Activated naive CD4-positive, alpha-beta T cell treated with anti-CD3 and anti-CD28 coated beads, Interleukin-2, amount 50 U/mL, for 16 hours (primary cell): ENCODE data around the gene PLPP7.

Source experiments
- DNase-seq: peaks from one replicate; pipeline ENCODE4 v3.0.0-alpha.2; 2020

The PLPP7 gene

GRCh38 chr9:131282688-131283422, 6.7 kb upstream of the PLPP7 start:
- no peak for DNase-seq

GRCh38 chr9:131284856-131285255, 4.7 kb upstream of the PLPP7 start:
- DNase-seq = no peak

- DNase-seq = no peak
These were observed 2.2 kb upstream of the PLPP7 start for GRCh38 chr9:131287359-131287758.

- no peak for DNase-seq
These were observed 1.3 kb upstream of the PLPP7 start for GRCh38 chr9:131288217-131288616.

- DNase-seq = no peak
These were observed 678 bp downstream of the PLPP7 start for GRCh38 chr9:131290036-131290766.

GRCh38 chr9:131290767-131291370, 1.3 kb downstream of the PLPP7 start:
- no peak for DNase-seq

GRCh38 chr9:131291795-131292315, 2.3 kb downstream of the PLPP7 start:
- no peak for DNase-seq

GRCh38 chr9:131292937-131293336, 3.4 kb downstream of the PLPP7 start:
- DNase-seq = no peak

GRCh38 chr9:131296460-131296859, 6.9 kb downstream of the PLPP7 start:
- no peak for DNase-seq

GRCh38 chr9:131296906-131297500, 7.5 kb downstream of the PLPP7 start:
- no peak for DNase-seq

GRCh38 chr9:131297903-131298302, 8.4 kb downstream of the PLPP7 start:
- DNase-seq = no peak

- no peak for DNase-seq
These were observed 8.8 kb downstream of the PLPP7 start for GRCh38 chr9:131298341-131298740.

GRCh38 chr9:131298816-131299215, 9.3 kb downstream of the PLPP7 start:
- DNase-seq = no peak

- no peak for DNase-seq
These were observed 9.9 kb downstream of the PLPP7 start for GRCh38 chr9:131299346-131299960.

GRCh38 chr9:131299961-131300347, 10.4 kb downstream of the PLPP7 start:
- DNase-seq = no peak

- no peak for DNase-seq
These were observed 10.9 kb downstream of the PLPP7 start for GRCh38 chr9:131300444-131300843.

- no peak for DNase-seq
These were observed 12.9 kb downstream of the PLPP7 start for GRCh38 chr9:131302244-131303075.

- no peak for DNase-seq
These were observed 14.1 kb downstream of the PLPP7 start for GRCh38 chr9:131303381-131304321.

GRCh38 chr9:131304676-131305355, 15.3 kb downstream of the PLPP7 start:
- no peak for DNase-seq

- no peak for DNase-seq
These were observed 17.0 kb downstream of the PLPP7 start for GRCh38 chr9:131306397-131307004.
